ENCODE data around the gene GID8.

- TF ChIP-seq CTCF (conservative IDR thresholded peaks at IDR 0.05; ENCODE audit: low read depth, low read length) = no peak
- no peak for TF ChIP-seq EZH2 (IDR thresholded peaks at IDR 0.05; ENCODE audit: low read length, unreplicated experiment)
- TF ChIP-seq EZH2phosphoT487 (IDR thresholded peaks at IDR 0.05; ENCODE audit: borderline replicate concordance, low read length) = no peak
Observed at GRCh38 chr20:62968378-62969178, 30.6 kb downstream of the GID8 start.
